ENCODE results near the gene MDP1. TPM values are rescaled to one million over a fixed set of nuclear protein-coding genes. Genes with fewer than 3 reads are reported as not detected.
"Not testable (repeated sequence)": the region's sequence is repeated elsewhere in the genome, so short reads cannot be mapped to it uniquely, and the experiment has no call there.

MDP1 gene
- total and polyA plus RNA-seq, 2 donors (not counting 1 experiment from before 2014, with no cell fraction given), result 14.4 to 22.1 TPM

DNA sequence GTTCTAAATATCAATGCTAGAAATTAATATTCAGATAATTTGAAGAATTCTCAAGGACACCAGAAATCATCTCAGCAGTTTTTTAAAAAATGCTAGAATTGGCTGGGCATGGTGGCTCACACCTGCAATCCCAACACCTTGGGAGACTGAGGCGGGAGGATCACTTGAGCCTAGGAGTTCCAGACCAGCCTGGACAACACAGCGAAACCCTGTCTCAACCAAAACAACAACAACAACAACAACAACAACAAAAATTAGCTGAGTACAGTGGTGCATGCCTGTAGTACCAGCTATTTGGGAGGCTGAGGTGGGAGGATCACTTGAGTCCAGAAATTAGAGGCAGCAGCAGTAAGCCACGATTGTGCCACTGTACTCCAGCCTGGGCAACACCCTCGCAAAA is 3.2 kb upstream of the MDP1 start:
- Histone ChIP-seq H3K27me3 (ENCODE audit: control insufficient read depth, insufficient read depth, low read length) (no peaks in the 10 kb centered on the region), H3K4me2 (ENCODE audit: extremely low read depth, insufficient read depth, low read length) (no peak overlapping the region), H2AFZ (ENCODE audit: low read length) (no peak overlapping the region), H3K4me1 (ENCODE audit: control insufficient read depth, extremely low read depth, insufficient read depth, low read length) (peaks cover under 1% of the 10 kb centered on the region), H3K27ac (ENCODE audit: insufficient read depth, low read length) (no peak overlapping the region), H4K20me1 (ENCODE audit: control insufficient read depth, extremely low read depth, insufficient read depth, low read length) (no peaks in the 10 kb centered on the region), H3K79me2 (ENCODE audit: control insufficient read depth, insufficient read depth, low read length) (peaks cover 19% of the 10 kb centered on the region), H3K9me3 (ENCODE audit: control insufficient read depth, insufficient read depth, low read depth, low read length) (no peaks in the 10 kb centered on the region), H3K36me3 (ENCODE audit: control insufficient read depth, insufficient read depth, low read length) (peaks cover 1% of the 10 kb centered on the region), H3K4me3 (replicated peaks in 1 of 4; ENCODE audit: control extremely low read depth in 1 of 4, insufficient read depth in 1 of 4, low read depth in 3 of 4, low read length in 4 of 4) (no peak overlapping the region), H3K9ac (ENCODE audit: insufficient read depth, low read length) (no peak overlapping the region)
- DNase-seq (ENCODE audit: low read depth in 2 of 2), result no peak
- TF ChIP-seq, protein P1, sequence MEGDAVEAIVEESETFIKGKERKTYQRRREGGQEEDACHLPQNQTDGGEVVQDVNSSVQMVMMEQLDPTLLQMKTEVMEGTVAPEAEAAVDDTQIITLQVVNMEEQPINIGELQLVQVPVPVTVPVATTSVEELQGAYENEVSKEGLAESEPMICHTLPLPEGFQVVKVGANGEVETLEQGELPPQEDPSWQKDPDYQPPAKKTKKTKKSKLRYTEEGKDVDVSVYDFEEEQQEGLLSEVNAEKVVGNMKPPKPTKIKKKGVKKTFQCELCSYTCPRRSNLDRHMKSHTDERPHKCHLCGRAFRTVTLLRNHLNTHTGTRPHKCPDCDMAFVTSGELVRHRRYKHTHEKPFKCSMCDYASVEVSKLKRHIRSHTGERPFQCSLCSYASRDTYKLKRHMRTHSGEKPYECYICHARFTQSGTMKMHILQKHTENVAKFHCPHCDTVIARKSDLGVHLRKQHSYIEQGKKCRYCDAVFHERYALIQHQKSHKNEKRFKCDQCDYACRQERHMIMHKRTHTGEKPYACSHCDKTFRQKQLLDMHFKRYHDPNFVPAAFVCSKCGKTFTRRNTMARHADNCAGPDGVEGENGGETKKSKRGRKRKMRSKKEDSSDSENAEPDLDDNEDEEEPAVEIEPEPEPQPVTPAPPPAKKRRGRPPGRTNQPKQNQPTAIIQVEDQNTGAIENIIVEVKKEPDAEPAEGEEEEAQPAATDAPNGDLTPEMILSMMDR (conservative IDR thresholded peaks at IDR 0.05 in 1 of 2, IDR thresholded peaks at IDR 0.05 in 1 of 2; ENCODE audit: low read depth in 1 of 2, low read length in 2 of 2), result no peak
- TF ChIP-seq EZH2 (IDR thresholded peaks at IDR 0.05; ENCODE audit: low read length, missing control alignments), result no peak

DNA sequence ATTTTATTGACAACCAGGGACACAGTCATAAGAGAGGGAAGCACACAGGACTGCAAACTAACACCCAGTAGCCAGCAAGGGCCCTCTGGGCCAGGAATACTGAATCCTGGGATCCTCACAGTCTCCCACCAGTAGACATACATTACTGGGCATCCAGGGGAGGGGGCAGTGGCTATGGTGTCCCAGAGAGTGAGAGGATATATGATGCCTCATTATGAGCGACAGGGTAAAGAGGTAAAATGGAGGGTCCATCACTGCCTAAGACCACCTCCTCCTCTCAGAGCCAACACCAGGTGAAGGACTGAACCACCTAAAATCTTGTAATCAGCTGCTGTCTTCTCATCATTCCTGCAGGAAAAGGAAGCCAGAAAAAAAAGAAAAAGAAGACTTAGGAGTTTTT is 1.0 kb upstream of the MDP1 start:
- H3K36me3 ChIP-seq (ENCODE audit: control insufficient read depth, insufficient read depth, low read length); H4K20me1 ChIP-seq (ENCODE audit: control insufficient read depth, extremely low read depth, insufficient read depth, low read length); H3K4me1 ChIP-seq (ENCODE audit: control insufficient read depth, extremely low read depth, insufficient read depth, low read length); H3K27me3 ChIP-seq (ENCODE audit: control insufficient read depth, insufficient read depth, low read length); H3K4me3 ChIP-seq (replicated peaks in 1 of 4; ENCODE audit: control extremely low read depth in 1 of 4, insufficient read depth in 1 of 4, low read depth in 3 of 4, low read length in 4 of 4); H3K4me2 ChIP-seq (ENCODE audit: extremely low read depth, insufficient read depth, low read length); H2AFZ ChIP-seq (ENCODE audit: low read length); H3K9ac ChIP-seq (ENCODE audit: insufficient read depth, low read length); H3K27ac ChIP-seq (ENCODE audit: insufficient read depth, low read length); DNase-seq (ENCODE audit: low read depth in 2 of 2); H3K9me3 ChIP-seq (ENCODE audit: control insufficient read depth, insufficient read depth, low read depth, low read length): not testable (repeated sequence)
- peaks cover 13% of the 10 kb centered on the region for H3K79me2 ChIP-seq (ENCODE audit: control insufficient read depth, insufficient read depth, low read length)

DNA sequence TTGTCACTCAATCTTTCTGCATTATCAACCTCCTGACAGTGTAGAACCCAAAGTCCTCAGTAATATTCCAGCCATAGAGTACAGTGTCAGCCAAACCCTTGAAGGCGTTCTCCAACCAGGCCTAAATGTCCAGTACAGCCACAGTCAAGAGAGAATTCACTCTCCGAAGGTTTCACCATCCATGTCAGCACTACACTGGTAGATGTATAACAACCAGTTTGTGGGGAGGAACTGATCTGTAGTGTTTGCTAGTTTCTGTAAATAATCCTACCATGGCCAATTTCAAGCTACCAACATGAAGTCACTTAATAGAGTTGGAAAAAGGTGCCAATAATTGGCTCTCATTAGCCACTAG is 456 bp upstream of the MDP1 start:
- Histone ChIP-seq H3K36me3 (ENCODE audit: control insufficient read depth, insufficient read depth, low read length) (peaks cover 3% of the 10 kb centered on the region), H3K4me2 (ENCODE audit: extremely low read depth, insufficient read depth, low read length) (peak overlapping the region; percentile 89), H3K4me3 (replicated peaks in 1 of 4; ENCODE audit: control extremely low read depth in 1 of 4, insufficient read depth in 1 of 4, low read depth in 3 of 4, low read length in 4 of 4) (peak overlapping the region; percentile 48 to 93 (median 72)), H3K79me2 (ENCODE audit: control insufficient read depth, insufficient read depth, low read length) (peaks cover 11% of the 10 kb centered on the region), H3K4me1 (ENCODE audit: control insufficient read depth, extremely low read depth, insufficient read depth, low read length) (peaks cover 9% of the 10 kb centered on the region), H2AFZ (ENCODE audit: low read length) (no peak overlapping the region), H4K20me1 (ENCODE audit: control insufficient read depth, extremely low read depth, insufficient read depth, low read length) (no peaks in the 10 kb centered on the region), H3K27ac (ENCODE audit: insufficient read depth, low read length) (no peak overlapping the region), H3K9ac (ENCODE audit: insufficient read depth, low read length) (no peak overlapping the region), H3K27me3 (ENCODE audit: control insufficient read depth, insufficient read depth, low read length) (no peaks in the 10 kb centered on the region), H3K9me3 (ENCODE audit: control insufficient read depth, insufficient read depth, low read depth, low read length) (no peaks in the 10 kb centered on the region)
- no peak for TF ChIP-seq EZH2 (IDR thresholded peaks at IDR 0.05; ENCODE audit: low read length, missing control alignments)
- TF ChIP-seq, protein P1 (conservative IDR thresholded peaks at IDR 0.05 in 1 of 2, IDR thresholded peaks at IDR 0.05 in 1 of 2; ENCODE audit: low read depth in 1 of 2, low read length in 2 of 2), result no peak
- no peak for DNase-seq (ENCODE audit: low read depth in 2 of 2)

Data from fibroblast of lung (primary cell).